ENCODE results near the gene GNAS-AS1.

Gene GNAS-AS1

DNA sequence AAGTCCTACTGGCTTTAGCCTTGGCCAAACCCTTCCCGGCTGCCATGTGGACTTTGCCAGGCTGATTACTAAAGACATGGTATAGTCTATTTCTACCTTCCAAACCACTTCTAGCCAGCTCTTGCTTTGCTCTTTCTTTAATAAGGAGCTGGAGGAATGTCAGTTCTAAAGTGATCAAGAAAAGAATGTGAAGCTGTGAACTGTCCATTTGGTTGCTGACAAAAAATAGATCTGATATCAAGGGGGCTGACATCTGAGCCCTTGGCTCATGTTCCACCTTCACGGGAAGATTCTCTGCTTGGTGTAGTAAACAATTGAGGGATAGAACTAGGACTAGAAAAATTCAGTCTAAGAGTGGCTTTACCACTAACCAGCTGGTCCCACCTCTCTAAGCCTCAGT is 22.6 kb downstream of the GNAS-AS1 start:
- DNase-seq (ENCODE audit: low read depth), result no peak
- TF ChIP-seq, protein P1, sequence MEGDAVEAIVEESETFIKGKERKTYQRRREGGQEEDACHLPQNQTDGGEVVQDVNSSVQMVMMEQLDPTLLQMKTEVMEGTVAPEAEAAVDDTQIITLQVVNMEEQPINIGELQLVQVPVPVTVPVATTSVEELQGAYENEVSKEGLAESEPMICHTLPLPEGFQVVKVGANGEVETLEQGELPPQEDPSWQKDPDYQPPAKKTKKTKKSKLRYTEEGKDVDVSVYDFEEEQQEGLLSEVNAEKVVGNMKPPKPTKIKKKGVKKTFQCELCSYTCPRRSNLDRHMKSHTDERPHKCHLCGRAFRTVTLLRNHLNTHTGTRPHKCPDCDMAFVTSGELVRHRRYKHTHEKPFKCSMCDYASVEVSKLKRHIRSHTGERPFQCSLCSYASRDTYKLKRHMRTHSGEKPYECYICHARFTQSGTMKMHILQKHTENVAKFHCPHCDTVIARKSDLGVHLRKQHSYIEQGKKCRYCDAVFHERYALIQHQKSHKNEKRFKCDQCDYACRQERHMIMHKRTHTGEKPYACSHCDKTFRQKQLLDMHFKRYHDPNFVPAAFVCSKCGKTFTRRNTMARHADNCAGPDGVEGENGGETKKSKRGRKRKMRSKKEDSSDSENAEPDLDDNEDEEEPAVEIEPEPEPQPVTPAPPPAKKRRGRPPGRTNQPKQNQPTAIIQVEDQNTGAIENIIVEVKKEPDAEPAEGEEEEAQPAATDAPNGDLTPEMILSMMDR (IDR thresholded peaks at IDR 0.05; ENCODE audit: low read depth, low read length), result no peak
- TF ChIP-seq POLR2A (IDR thresholded peaks at IDR 0.05; ENCODE audit: extremely low read depth, insufficient read length) (no peak), MYC (IDR thresholded peaks at IDR 0.05; ENCODE audit: low read depth, low read length) (no peak)
- TF ChIP-seq, protein P2, sequence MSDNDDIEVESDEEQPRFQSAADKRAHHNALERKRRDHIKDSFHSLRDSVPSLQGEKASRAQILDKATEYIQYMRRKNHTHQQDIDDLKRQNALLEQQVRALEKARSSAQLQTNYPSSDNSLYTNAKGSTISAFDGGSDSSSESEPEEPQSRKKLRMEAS (IDR thresholded peaks at IDR 0.05; ENCODE audit: low read depth, low read length), result no peak
- no peak overlapping the region for H3K4me3 ChIP-seq (ENCODE audit: low read depth, low read length)

DNA sequence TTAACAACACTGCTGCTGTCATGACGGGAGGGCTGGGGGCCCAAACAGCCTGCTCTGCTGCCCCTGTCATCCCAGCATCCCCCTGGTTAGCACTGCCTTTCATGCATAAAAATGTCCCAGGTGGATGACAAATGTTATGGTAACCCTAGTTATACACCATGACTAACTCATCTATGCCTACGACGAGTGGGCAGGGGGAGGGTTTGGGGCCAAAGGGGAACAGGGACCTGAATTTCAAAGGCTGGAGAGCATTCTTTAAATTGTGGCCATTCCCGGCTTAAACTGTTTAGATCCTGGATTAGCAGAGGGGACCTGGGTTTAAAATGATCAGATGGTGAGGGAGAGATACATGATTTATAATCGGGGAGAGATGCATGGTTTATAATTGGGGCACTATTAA is 24.4 kb downstream of the GNAS-AS1 start:
- no peak for DNase-seq (ENCODE audit: low read depth)
- no peak for TF ChIP-seq MYC (IDR thresholded peaks at IDR 0.05; ENCODE audit: low read depth, low read length)
- TF ChIP-seq, protein P2 (IDR thresholded peaks at IDR 0.05; ENCODE audit: low read depth, low read length), result no peak
- TF ChIP-seq POLR2A (IDR thresholded peaks at IDR 0.05; ENCODE audit: extremely low read depth, insufficient read length), result no peak
- TF ChIP-seq, protein P1 (IDR thresholded peaks at IDR 0.05; ENCODE audit: low read depth, low read length), result no peak
- no peak overlapping the region for H3K4me3 ChIP-seq (ENCODE audit: low read depth, low read length)

DNA sequence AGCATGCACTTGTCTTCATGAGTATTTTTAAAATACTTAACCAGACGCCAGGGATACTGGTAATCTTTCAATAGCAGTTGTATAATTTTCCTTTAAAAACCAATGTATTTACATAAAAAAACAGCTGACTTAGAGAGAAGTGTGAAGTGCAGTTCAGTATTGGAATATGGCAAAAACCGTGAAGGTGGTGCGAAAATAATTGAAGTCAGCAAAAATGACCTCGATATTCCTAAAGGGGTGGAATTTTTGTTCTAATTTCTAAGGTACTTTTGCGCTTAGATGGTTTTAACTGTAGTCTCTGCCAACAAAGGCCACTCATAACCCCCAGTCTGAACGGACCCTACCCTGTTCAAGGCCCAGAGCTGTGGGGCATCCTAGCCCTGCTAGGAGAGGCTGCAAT is 25.3 kb downstream of the GNAS-AS1 start:
- DNase-seq (ENCODE audit: low read depth), result no peak
- no peak for TF ChIP-seq POLR2A (IDR thresholded peaks at IDR 0.05; ENCODE audit: extremely low read depth, insufficient read length)
- TF ChIP-seq MYC (IDR thresholded peaks at IDR 0.05; ENCODE audit: low read depth, low read length), result no peak
- TF ChIP-seq, protein P2 (IDR thresholded peaks at IDR 0.05; ENCODE audit: low read depth, low read length), result no peak
- TF ChIP-seq, protein P1 (IDR thresholded peaks at IDR 0.05; ENCODE audit: low read depth, low read length), result no peak
- H3K4me3 ChIP-seq (ENCODE audit: low read depth, low read length), result no peak overlapping the region

DNA sequence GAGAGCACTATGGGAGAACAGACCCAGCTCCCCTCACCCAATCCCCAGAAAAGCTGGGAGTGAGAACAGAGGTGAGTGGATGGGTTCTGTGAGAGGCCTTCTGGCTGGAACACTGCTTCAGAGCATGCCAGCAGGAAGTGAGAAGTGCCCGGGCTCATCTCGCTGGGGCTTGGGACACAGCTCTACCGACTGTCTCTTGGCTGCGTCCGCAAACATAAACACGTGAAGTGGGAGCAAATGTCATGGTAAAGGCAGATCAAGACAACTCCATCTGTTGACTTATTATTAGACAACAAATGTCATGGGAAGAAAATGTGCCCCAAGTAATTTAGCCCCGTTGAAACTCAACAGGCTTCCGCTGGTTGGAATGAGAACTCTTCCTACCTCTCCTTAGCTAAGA is 25.9 kb downstream of the GNAS-AS1 start:
- no peak overlapping the region for H3K4me3 ChIP-seq (ENCODE audit: low read depth, low read length)
- TF ChIP-seq, protein P2 (IDR thresholded peaks at IDR 0.05; ENCODE audit: low read depth, low read length), result no peak
- TF ChIP-seq MYC (IDR thresholded peaks at IDR 0.05; ENCODE audit: low read depth, low read length) (no peak), POLR2A (IDR thresholded peaks at IDR 0.05; ENCODE audit: extremely low read depth, insufficient read length) (no peak)
- TF ChIP-seq, protein P1 (IDR thresholded peaks at IDR 0.05; ENCODE audit: low read depth, low read length), result no peak
- DNase-seq (ENCODE audit: low read depth), result no peak

DNA sequence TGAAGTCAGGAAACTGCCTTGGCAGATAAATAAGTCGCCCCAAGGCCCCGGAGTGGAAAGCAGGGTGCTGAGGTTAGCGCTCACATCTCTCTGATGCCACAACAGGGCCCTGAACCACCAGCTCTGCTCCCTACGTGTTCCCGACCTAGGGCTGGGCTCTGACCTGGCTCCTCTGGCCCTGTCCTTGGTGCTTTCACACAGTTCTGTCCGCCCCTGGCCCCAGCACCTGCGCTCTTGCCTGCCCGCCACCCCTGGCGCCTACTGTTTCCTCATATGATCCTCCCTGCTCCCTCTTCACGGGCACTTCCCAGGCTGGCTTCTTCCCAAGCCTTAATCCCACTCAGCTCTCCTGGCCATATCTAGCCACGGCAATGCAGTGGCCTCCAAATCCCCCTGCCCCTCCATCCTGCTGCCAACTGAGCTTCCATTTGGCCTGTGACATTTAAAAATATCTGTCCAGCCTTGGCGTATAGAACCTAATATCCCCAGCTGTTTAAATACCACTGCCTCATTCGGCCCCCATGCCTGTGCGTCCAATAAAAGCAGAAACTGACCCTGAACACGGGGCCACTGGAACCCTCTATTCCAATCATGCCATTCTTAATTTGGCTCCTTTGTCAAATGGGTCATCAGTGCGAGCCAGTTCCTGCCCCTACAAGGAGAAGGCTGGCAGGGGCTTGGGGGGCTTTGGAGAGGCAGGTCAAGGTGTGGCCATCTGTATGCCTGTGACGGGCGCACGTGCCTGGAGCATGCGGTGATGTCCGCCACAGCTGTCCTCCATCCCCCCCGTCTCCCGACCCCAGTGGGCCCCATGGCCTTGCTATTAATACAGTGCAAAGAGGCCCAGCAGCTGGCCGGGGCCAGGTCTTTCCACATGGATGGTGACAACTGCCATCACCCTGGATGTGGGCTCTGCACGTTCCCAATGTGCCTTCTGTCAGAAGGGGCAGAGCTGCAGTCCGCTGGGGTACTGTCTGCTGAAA is 27.7 kb downstream of the GNAS-AS1 start:
- TF ChIP-seq, protein P2 (IDR thresholded peaks at IDR 0.05; ENCODE audit: low read depth, low read length), result no peak
- TF ChIP-seq MYC (IDR thresholded peaks at IDR 0.05; ENCODE audit: low read depth, low read length) (no peak), POLR2A (IDR thresholded peaks at IDR 0.05; ENCODE audit: extremely low read depth, insufficient read length) (no peak)
- TF ChIP-seq, protein P1 (IDR thresholded peaks at IDR 0.05; ENCODE audit: low read depth, low read length), result no peak
- H3K4me3 ChIP-seq (ENCODE audit: low read depth, low read length), result no peak overlapping the region
- DNase-seq (ENCODE audit: low read depth), result no peak

All from NB4 (cell line).